Activated naive CD4-positive, alpha-beta T cell treated with anti-CD3 and anti-CD28 coated beads, Interleukin-2, amount 50 U/mL, for 72 hours (primary cell): Measurements from ENCODE around the gene MLH1. TPM values are rescaled to one million over a fixed set of nuclear protein-coding genes. Genes with fewer than 3 reads are reported as not detected.
"Not testable (repeated sequence)": the region's sequence is repeated elsewhere in the genome, so short reads cannot be mapped to it uniquely, and the experiment has no call there.

Experiments used
- ATAC-seq, 2 donors: fragments of 150-1000 bp; cut with Tn5 transposase; 2 replicates each; pipeline ENCODE4 v1.10.0; 2021; ENCODE audit warnings: mild to moderate bottlenecking in 2 of 2, moderate library complexity in 2 of 2
- DNase-seq, 2 donors: peaks; one replicate each; pipeline ENCODE4 v3.0.0; 2021 to 2022; ENCODE audit warnings: low spot score in 2 of 2
- H3K27ac Mint-ChIP-seq, 2 donors: one replicate each; pipeline ENCODE4 v1.8.0; 2022; ENCODE audit warnings: mild to moderate bottlenecking in 2 of 2, mixed read lengths in 2 of 2
- H3K36me3 Mint-ChIP-seq, 2 donors: one replicate each; pipeline ENCODE4 v1.8.0; 2022; ENCODE audit warnings: mixed read lengths in 2 of 2
- H3K9me3 Mint-ChIP-seq, 2 donors: one replicate each; pipeline ENCODE4 v1.8.0; 2022; ENCODE audit warnings: mixed read lengths in 2 of 2
- total RNA-seq, 2 donors: library from RNA; stranded (reverse); gene quantifications; one replicate each; pipeline ENCODE4 v1.2.3, GENCODE V29; 2022

Gene MLH1
- 10 to 100 TPM; 67.1 to 88.3 TPM for total RNA-seq

- Mint-ChIP-seq H3K27ac (no peak within 1 kb of the TSS), H3K9me3 (peaks cover 0 to 4% of the 10 kb centered on the region in 2 donors), H3K36me3 (peaks cover 23 to 27% of the 10 kb centered on the region in 2 donors)
- ATAC-seq, result peak; percentile 91 to 92
- DNase-seq, result peak; percentile 97 to 99
Measured at GRCh38 chr3:36993326-36994283, at the start of gene MLH1. Gene MLH1, plus strand, starts transcription at chr3:36993518. Its CDS starts 30 bp downstream, at chr3:36993548.

- DNase-seq (no peak), ATAC-seq (no peak)
- H3K27ac Mint-ChIP-seq, result no peak overlapping the region
- H3K9me3 Mint-ChIP-seq, result peaks cover 6 to 19% of the 10 kb centered on the region in 2 donors
- H3K36me3 Mint-ChIP-seq, result peaks cover 19 to 27% of the 10 kb centered on the region in 2 donors
Measured at GRCh38 chr3:36943601-36944000, 49.7 kb upstream of the MLH1 start.

DNA sequence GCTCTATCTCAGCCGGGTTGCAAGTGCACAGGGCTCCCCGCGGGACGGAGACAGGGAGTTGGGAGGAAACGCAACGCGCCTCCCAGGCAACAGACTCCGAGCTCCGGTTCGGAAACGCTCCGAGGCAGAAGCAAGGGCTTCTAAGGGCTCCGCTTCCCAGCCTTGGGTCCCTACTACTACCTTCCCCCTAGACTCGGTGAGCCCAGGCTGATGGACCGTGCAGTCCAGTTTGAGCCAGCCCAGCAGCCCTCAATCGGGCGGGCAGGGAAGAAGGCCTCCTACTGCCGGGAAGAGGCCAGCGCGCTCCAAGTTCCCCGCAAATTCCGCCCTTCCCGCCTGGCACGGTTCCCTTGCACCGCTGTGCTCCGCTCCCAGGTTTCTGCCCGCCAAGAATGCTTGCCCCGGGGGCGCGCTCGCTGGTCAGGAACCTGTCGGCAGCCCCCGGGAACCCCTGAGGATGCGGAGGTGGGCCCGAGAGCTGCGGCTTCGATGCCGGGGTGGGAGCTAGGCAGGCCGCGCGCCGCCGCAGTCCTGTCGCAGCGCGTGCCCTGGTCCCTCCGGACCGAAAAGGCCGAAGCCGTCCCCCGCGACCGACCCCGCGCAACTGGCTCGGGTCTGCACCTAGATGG lies 49.2 kb upstream of the MLH1 start:
- DNase-seq (peak; percentile 35 to 64), ATAC-seq (peak; percentile 55 to 65)
- H3K36me3 Mint-ChIP-seq, result peaks cover 24 to 32% of the 10 kb centered on the region in 2 donors
- peak overlapping the region in 1 of 2 donors; percentile 61 for H3K27ac Mint-ChIP-seq
- peaks cover 11 to 24% of the 10 kb centered on the region in 2 donors for H3K9me3 Mint-ChIP-seq

DNA sequence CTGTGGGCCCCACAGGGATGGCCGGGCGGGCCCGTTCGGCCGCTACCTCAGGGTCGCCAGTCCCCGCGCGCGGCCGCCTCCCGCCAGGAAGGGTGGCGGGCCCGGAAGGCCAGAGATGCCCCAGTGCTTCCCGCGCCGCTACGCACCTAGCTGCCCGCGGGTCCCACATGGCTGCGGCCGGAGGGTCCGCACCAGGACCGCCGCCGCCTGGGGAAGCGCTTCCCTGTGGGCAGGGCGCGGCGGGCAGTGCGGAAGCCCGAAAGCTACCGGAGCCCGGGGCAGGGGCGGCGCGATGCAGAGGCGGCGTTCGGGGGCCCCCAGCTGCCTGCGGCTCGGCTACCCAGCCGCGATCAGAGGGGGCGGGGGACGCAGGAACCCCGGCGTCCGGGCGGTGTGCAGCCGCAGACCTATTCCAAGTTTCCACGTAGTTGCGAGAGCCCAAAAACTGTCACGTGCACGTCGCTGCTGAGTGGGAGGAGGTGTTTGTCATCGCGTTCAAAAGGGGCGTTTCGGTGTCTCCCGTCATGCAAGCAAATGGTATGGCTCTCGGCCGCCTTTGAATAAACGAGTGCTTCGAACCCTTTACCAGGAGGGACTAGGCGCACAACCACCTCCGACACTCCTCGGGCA lies 48.6 kb upstream of the MLH1 start, which contains the start of gene TRANK1:
TSS of gene TRANK1 (minus strand) at position 414 of the 630 bp plus-strand sequence. CDS start at position 169, 245 bp downstream.
- Mint-ChIP-seq H3K36me3 (peaks cover 27 to 37% of the 10 kb centered on the region in 2 donors), H3K9me3 (peaks cover 14 to 29% of the 10 kb centered on the region in 2 donors), H3K27ac (peak within 1 kb of the TSS; percentile 14 to 66)
- DNase-seq (peak; percentile 49 to 79), ATAC-seq (peak; percentile 80 to 86)

DNA sequence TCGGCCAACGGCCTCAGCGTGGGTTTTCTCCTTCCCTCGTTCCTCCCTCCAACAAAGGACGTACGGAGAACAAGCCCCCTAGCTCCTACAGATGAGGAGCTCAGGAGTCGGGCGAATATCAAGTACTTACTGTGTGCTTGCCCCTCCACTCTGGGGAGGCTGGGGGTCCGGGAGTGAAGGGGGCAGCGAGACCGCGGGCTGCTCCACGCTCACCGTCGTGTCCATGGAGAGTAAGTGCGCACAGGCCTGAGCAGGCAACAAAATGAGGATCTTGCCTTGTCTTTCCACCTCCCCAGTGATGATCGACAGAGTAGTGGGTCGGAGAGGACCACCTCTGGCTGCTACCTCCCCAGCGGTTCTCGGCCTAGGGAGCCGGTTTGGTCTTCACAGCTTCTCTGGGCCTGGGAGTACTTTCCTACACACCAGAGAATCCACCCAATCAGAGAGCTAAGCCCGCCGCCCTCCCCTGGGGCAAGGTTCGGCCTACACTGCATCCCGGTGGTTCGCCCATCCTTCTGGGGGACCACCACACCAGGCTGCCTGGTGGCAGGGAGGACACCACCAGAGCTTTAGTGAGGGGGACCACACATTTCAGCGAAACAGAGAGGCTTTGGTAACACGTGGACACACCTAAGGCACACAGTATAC lies 47.9 kb upstream of the MLH1 start:
- Mint-ChIP-seq H3K27ac (peak overlapping the region in 1 of 2 donors; percentile 66), H3K9me3 (peaks cover 14 to 29% of the 10 kb centered on the region in 2 donors), H3K36me3 (peaks cover 27 to 37% of the 10 kb centered on the region in 2 donors)
- no peak for DNase-seq
- no peak for ATAC-seq

DNA sequence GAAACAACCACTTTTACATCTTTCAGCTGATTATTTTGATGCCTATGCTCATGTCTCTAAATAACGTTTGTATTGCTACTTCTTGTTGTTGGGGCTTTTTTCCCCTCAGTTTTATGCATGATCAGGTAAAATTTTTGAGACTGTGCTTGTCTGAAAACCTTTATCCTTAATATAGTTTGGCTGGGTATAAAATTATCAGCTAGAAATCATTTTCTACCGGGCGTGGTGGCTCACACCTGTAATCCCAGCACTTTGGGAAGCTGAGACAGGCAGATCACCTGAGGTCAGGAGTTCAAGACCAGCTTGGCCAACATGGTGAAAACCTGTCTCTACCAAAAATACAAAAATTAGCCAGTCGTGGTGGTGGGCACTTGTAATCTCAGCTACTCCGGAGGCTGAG lies 45.5 kb upstream of the MLH1 start:
- not testable (repeated sequence) for H3K27ac Mint-ChIP-seq, DNase-seq, ATAC-seq
- H3K36me3 Mint-ChIP-seq, result peaks cover 27 to 37% of the 10 kb centered on the region in 2 donors
- H3K9me3 Mint-ChIP-seq, result peaks cover 14 to 29% of the 10 kb centered on the region in 2 donors

- Mint-ChIP-seq H3K9me3 (peaks cover 0 to under 1% of the 10 kb centered on the region in 2 donors), H3K36me3 (peaks cover 0 to under 1% of the 10 kb centered on the region in 2 donors), H3K27ac (no peak overlapping the region)
- ATAC-seq (no peak), DNase-seq (no peak)
Measured at GRCh38 chr3:36954452-36955134, 38.7 kb upstream of the MLH1 start.

GRCh38 chr3:36956155-36956554 lies 37.2 kb upstream of the MLH1 start:
- ATAC-seq (no peak), DNase-seq (no peak)
- no peak overlapping the region for H3K27ac Mint-ChIP-seq
- H3K9me3 Mint-ChIP-seq, result no peaks in the 10 kb centered on the region
- H3K36me3 Mint-ChIP-seq, result no peaks in the 10 kb centered on the region

DNA sequence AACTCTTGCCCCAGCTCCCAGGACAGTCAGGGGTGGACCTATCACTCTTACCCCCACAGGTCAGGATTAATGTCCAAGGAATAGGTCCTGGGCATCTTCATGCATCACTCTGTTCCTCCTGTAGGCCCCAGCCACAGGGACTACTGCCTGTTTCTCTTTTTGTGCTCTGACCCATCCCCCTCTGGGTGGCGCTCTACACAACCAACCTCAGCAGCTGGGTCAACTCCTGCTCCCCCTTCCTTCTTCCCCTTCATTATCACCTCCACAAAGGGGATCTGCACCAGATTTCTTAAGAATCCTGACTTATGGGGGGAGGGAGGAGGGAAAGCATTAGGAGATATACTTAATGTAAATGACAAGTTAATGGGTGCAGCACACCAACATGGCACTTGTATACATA lies 36.3 kb upstream of the MLH1 start:
- no peak overlapping the region for H3K27ac Mint-ChIP-seq
- H3K9me3 Mint-ChIP-seq, result no peaks in the 10 kb centered on the region
- no peaks in the 10 kb centered on the region for H3K36me3 Mint-ChIP-seq
- no peak for ATAC-seq
- no peak for DNase-seq

DNA sequence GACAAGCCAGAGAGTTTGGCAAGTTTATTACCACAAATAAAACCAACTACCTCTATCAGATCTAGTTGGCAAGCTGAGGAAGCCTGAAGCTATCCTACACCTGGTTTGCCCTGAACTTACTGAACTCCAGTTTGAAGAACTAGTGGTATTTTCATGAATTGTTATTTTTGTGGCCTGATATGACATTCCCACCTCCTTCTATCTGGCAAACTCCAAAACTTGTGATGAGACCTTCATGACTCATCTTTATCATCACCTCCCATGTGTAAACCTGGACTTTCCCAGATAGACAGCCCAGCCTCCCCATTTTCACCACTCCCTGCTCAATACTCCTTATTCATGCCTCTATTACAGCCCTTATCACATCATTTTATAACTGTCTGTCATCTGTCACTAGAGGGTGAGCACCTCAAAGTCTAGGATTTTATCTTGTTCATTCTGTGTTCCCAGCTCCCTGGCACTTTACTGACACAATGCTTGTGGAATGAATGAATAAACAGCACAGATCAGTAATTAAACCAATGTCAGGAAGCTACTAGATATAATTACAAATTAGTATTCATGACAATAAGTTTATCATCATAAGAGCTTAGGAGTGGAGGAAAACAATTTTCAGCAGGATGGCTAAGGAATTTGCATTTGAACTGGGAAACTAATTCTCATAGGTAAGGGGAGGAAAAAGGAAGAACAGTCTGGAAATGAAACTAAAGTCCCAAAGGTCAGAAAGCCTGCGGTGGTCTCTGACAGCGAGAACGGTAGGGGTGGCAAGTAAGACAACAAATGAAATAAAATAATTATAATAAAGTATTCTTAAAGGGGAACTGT lies 35.2 kb upstream of the MLH1 start:
- DNase-seq, result no peak
- no peaks in the 10 kb centered on the region for H3K36me3 Mint-ChIP-seq
- H3K27ac Mint-ChIP-seq, result peak overlapping the region in 1 of 2 donors; percentile 58
- H3K9me3 Mint-ChIP-seq, result no peaks in the 10 kb centered on the region
- ATAC-seq, result peak; percentile 32 to 75

GRCh38 chr3:36959821-36960220 lies 33.5 kb upstream of the MLH1 start:
- ATAC-seq (no peak), DNase-seq (no peak)
- H3K9me3 Mint-ChIP-seq, result no peaks in the 10 kb centered on the region
- H3K27ac Mint-ChIP-seq, result no peak overlapping the region
- H3K36me3 Mint-ChIP-seq, result no peaks in the 10 kb centered on the region

- ATAC-seq (no peak), DNase-seq (no peak)
- H3K9me3 Mint-ChIP-seq, result no peaks in the 10 kb centered on the region
- H3K36me3 Mint-ChIP-seq, result no peaks in the 10 kb centered on the region
- no peak overlapping the region for H3K27ac Mint-ChIP-seq
Measured at GRCh38 chr3:36960502-36960901, 32.8 kb upstream of the MLH1 start.

- not testable (repeated sequence) for DNase-seq, ATAC-seq, H3K27ac Mint-ChIP-seq, H3K36me3 Mint-ChIP-seq, H3K9me3 Mint-ChIP-seq
Measured at GRCh38 chr3:36963008-36963407, 30.3 kb upstream of the MLH1 start.

- Mint-ChIP-seq H3K9me3 (no peaks in the 10 kb centered on the region), H3K36me3 (no peaks in the 10 kb centered on the region)
Measured at GRCh38 chr3:36964331-36964730, 29.0 kb upstream of the MLH1 start.

DNA sequence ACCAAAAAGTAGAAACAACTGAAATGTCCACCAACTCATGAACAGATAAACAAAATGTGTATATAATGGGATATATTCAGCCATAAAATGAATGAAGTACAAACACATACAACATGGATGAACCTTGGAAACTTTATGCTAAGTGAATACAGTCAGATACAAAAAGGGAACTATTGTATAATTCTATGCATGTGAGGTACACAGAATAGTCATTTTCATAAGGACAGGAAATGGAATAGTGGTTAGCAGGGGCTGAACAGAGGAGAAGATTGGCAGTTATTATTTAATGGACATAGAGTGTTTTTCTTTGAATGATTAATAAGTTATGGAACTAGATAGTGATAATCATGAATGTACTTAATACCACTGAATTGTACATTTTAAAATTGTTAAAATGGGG lies 28.5 kb upstream of the MLH1 start:
- Mint-ChIP-seq H3K9me3 (no peaks in the 10 kb centered on the region), H3K27ac (no peak overlapping the region), H3K36me3 (no peaks in the 10 kb centered on the region)
- DNase-seq (no peak), ATAC-seq (no peak)

More at GRCh38 chr3:36964331-36964730, 29.0 kb upstream of the MLH1 start:
- DNase-seq (no peak), ATAC-seq (no peak)
- H3K27ac Mint-ChIP-seq, result no peak overlapping the region
